NCI-H146 treated with DMSO at 0.1 percent for 48 hours (cell line): ENCODE measurements around the gene VAMP1.
"Not testable (repeated sequence)": the region's sequence is repeated elsewhere in the genome, so short reads cannot be mapped to it uniquely, and the experiment has no call there.

Experiments
- DNase-seq: peaks from one replicate; lab custom pipeline; 2025; ENCODE audit not compliant: unreplicated experiment; lab: John Stamatoyannopoulos, UW

VAMP1 gene

GRCh38 chr12:6469609-6470374 is 685 bp downstream of the VAMP1 start:
- DNase-seq, result no peak

GRCh38 chr12:6469092-6469491 is 1.4 kb downstream of the VAMP1 start:
- DNase-seq, result no peak

- no peak for DNase-seq
Measured at GRCh38 chr12:6468283-6468575, 2.2 kb downstream of the VAMP1 start.

- DNase-seq, result not testable (repeated sequence)
Measured at GRCh38 chr12:6467571-6468282, 2.8 kb downstream of the VAMP1 start.

- DNase-seq, result not testable (repeated sequence)
Measured at GRCh38 chr12:6466751-6467150, 3.7 kb downstream of the VAMP1 start.

GRCh38 chr12:6466184-6466573 is 4.3 kb downstream of the VAMP1 start:
- no peak for DNase-seq

GRCh38 chr12:6465467-6466183 is 4.9 kb downstream of the VAMP1 start:
- DNase-seq, result peak; percentile 69

- no peak for DNase-seq
Measured at GRCh38 chr12:6464531-6464930, 5.9 kb downstream of the VAMP1 start.

GRCh38 chr12:6463858-6464257 is 6.6 kb downstream of the VAMP1 start:
- no peak for DNase-seq

- no peak for DNase-seq
Measured at GRCh38 chr12:6463216-6463615, 7.3 kb downstream of the VAMP1 start.

GRCh38 chr12:6462234-6462995 is 8.1 kb downstream of the VAMP1 start:
- no peak for DNase-seq

GRCh38 chr12:6461401-6462233 is 8.9 kb downstream of the VAMP1 start:
- DNase-seq, result no peak

GRCh38 chr12:6460751-6461371 is 9.6 kb downstream of the VAMP1 start:
- DNase-seq, result no peak

GRCh38 chr12:6459004-6459337 is 11.5 kb downstream of the VAMP1 start:
- DNase-seq, result no peak

GRCh38 chr12:6458281-6459003 is 12.0 kb downstream of the VAMP1 start:
- no peak for DNase-seq

- DNase-seq, result no peak
Measured at GRCh38 chr12:6457220-6457945, 13.1 kb downstream of the VAMP1 start.

GRCh38 chr12:6452944-6453630 is 17.4 kb downstream of the VAMP1 start:
- DNase-seq, result peak; percentile 27

GRCh38 chr12:6452245-6452943 is 18.1 kb downstream of the VAMP1 start:
- peak; percentile 52 for DNase-seq
